Adrenal gland (tissue), 5 donors: ENCODE data around the gene LIN7B.

Experiments used
- CTCF ChIP-seq, 6 experiments: fragments of 450-650 bp in 4 of 6; fragments of 200-600 bp in 2 of 6; sonication (generic) in 1 of 6; IDR thresholded peaks; 1 replicate in 5 of 6; 2 replicates in 1 of 6; pipeline versions ENCODE4 v1.5.1 to v1.8.0; 2016 to 2021; ENCODE audit warnings: antibody characterized with exemption in 6 of 6, mild to moderate bottlenecking in 2 of 6, moderate library complexity in 1 of 6
- POLR2A ChIP-seq, 2 donors: fragments of 450-650 bp; IDR thresholded peaks; one replicate each; pipeline ENCODE4 v1.6.1; 2017; ENCODE audit warnings: antibody characterized with exemption in 2 of 2, mild to moderate bottlenecking in 2 of 2, moderate library complexity in 1 of 2
- donor health status: DM: no; HTN: no; CAD: no.

GRCh38 chr19:49129238-49129583 is 15.0 kb downstream of the LIN7B start:
- TF ChIP-seq POLR2A (IDR thresholded peaks at IDR 0.05): no peak
- no peak for TF ChIP-seq CTCF (IDR thresholded peaks at IDR 0.05)
